Esophagus muscularis mucosa (tissue), 4 donors: ENCODE results near the gene SLAMF8. TPM values are rescaled to one million over a fixed set of nuclear protein-coding genes. Genes with fewer than 3 reads are reported as not detected.

ENCODE experiments used
- DNase-seq: peaks from one replicate; pipeline ENCODE4 v3.0.0-alpha.2; 2017; ENCODE audit errors: extremely low spot score
- H3K27ac ChIP-seq, 4 donors: fragments of 200-600 bp; sonication (generic); replicated peaks in 1 of 4; 1 replicate in 3 of 4; 2 replicates in 1 of 4; pipeline ENCODE4 v1.5.1; 2016 to 2019; ENCODE audit warnings: mild to moderate bottlenecking in 1 of 4
- H3K27me3 ChIP-seq, 4 donors: fragments of 200-600 bp; sonication (generic); one replicate each; pipeline versions ENCODE4 v1.5.1 to v1.6.0; 2016 to 2019
- H3K36me3 ChIP-seq, 4 donors: fragments of 200-600 bp; sonication (generic); one replicate each; pipeline ENCODE4 v1.5.1; 2016 to 2019
- H3K4me1 ChIP-seq, 4 donors: fragments of 200-600 bp; sonication (generic); one replicate each; pipeline ENCODE4 v1.5.1; 2016 to 2019
- H3K4me3 ChIP-seq, 4 donors: fragments of 200-600 bp; sonication (generic); 1 replicate in 2 of 4; 2 replicates in 2 of 4; pipeline ENCODE4 v1.5.1; 2016 to 2019; ENCODE audit warnings: mild to moderate bottlenecking in 4 of 4, moderate library complexity in 1 of 4
- H3K9me3 ChIP-seq, 4 donors: fragments of 200-600 bp; sonication (generic); 1 replicate in 3 of 4; 2 replicates in 1 of 4; pipeline ENCODE4 v1.5.1; 2016 to 2019
- CTCF ChIP-seq, 3 experiments: fragments of 200-600 bp in 2 of 3; fragments of 450-650 bp in 1 of 3; sonication (generic) in 2 of 3; IDR thresholded peaks; one replicate each; pipeline ENCODE4 v1.5.1; 2017 to 2019; ENCODE audit warnings: antibody characterized with exemption in 3 of 3, mild to moderate bottlenecking in 2 of 3, moderate library complexity in 1 of 3
- EP300 ChIP-seq: sonication (generic); formaldehyde crosslinking; IDR thresholded peaks from one replicate; pipeline ENCODE4 v1.6.1; 2017; ENCODE audit warnings: antibody characterized with exemption
- POLR2A ChIP-seq: fragments of 450-650 bp; IDR thresholded peaks from one replicate; pipeline ENCODE4 v1.6.1; 2017; ENCODE audit warnings: antibody characterized with exemption, moderate library complexity, mild to moderate bottlenecking, low read depth
- POLR2AphosphoS5 ChIP-seq, 2 donors: sonication (generic); formaldehyde crosslinking; IDR thresholded peaks; one replicate each; pipeline ENCODE4 v1.6.1; 2017; ENCODE audit warnings: antibody characterized with exemption in 2 of 2
- WGBS: methylation state at CpG from one replicate; pipeline ENCODE4 v1.1.5; 2018; 5-methylcytosine and 5-hydroxymethylcytosine counted together
- intact Hi-C: fragments of 100-400 bp; cut with DNase I; formaldehyde crosslinking; loops from one replicate; pipeline ENCODE4 v1.15.1; 2023
- total RNA-seq, 4 donors: library from RNA; depleted of rRNA; stranded (reverse); fragments of >200 nt; gene quantifications; one replicate each; pipeline versions ENCODE4 v1.1.0 to v1.2.1, GENCODE V29; 2016

Gene SLAMF8
- total RNA-seq, 4 donors from 2014 or later: 1.9 to 8.4 (median 3.5) TPM

GRCh38 chr1:159860456-159860855, 33.8 kb downstream of the SLAMF8 start:
- intact Hi-C loops: no loop called here
- H3K27ac ChIP-seq: no peak overlapping the region
- WGBS: 43% methylated on average over 1 of the region's 3 CpGs
- peaks cover 0 to 4% (median 0%) of the 10 kb centered on the region in 4 donors for H3K36me3 ChIP-seq
- DNase-seq: no peak
- no peak overlapping the region for H3K4me3 ChIP-seq
- H3K27me3 ChIP-seq: no peaks in the 10 kb centered on the region
- peaks cover 0 to 5% (median 5%) of the 10 kb centered on the region in 4 donors for H3K4me1 ChIP-seq
- no peaks in the 10 kb centered on the region for H3K9me3 ChIP-seq
- TF ChIP-seq CTCF (IDR thresholded peaks at IDR 0.05) (no peak), POLR2A (no peak), EP300 (no peak), POLR2AphosphoS5 (IDR thresholded peaks at IDR 0.05) (no peak)

GRCh38 chr1:159861218-159861617, 34.5 kb downstream of the SLAMF8 start:
- Histone ChIP-seq H3K4me1 (no peaks in the 10 kb centered on the region), H3K9me3 (no peaks in the 10 kb centered on the region), H3K27me3 (no peaks in the 10 kb centered on the region), H3K4me3 (no peak overlapping the region), H3K27ac (no peak overlapping the region), H3K36me3 (peaks cover 0 to 4% (median 0%) of the 10 kb centered on the region in 4 donors)
- TF ChIP-seq POLR2A (no peak), CTCF (IDR thresholded peaks at IDR 0.05) (no peak), POLR2AphosphoS5 (IDR thresholded peaks at IDR 0.05) (no peak), EP300 (no peak)
- DNase-seq: no peak
- WGBS: 81% methylated on average over 8 of the region's 8 CpGs
- intact Hi-C loops: no loop called here

GRCh38 chr1:159862031-159862430, 35.4 kb downstream of the SLAMF8 start:
- Histone ChIP-seq H3K36me3 (peaks cover 0 to 4% (median 0%) of the 10 kb centered on the region in 4 donors), H3K4me1 (peaks cover 0 to 3% (median under 1%) of the 10 kb centered on the region in 4 donors), H3K9me3 (no peaks in the 10 kb centered on the region), H3K27ac (no peak overlapping the region), H3K27me3 (no peaks in the 10 kb centered on the region), H3K4me3 (no peak overlapping the region)
- no peak for DNase-seq
- intact Hi-C loops: no loop called here
- 91% methylated on average over 4 of the region's 5 CpGs for WGBS
- TF ChIP-seq POLR2AphosphoS5 (IDR thresholded peaks at IDR 0.05) (no peak), POLR2A (no peak)

GRCh38 chr1:159862557-159862956, 35.9 kb downstream of the SLAMF8 start, which contains the start of gene VSIG8:
TSS of gene VSIG8 (minus strand) at chr1:159862657. CDS start at chr1:159862521, 136 bp downstream.
- peaks cover 0 to 4% (median 0%) of the 10 kb centered on the region in 4 donors for H3K36me3 ChIP-seq
- H3K27ac ChIP-seq: no peak within 1 kb of the TSS
- intact Hi-C loops: no loop called here
- 95% methylated on average over 4 of the region's 4 CpGs for WGBS
- TF ChIP-seq POLR2A: no peak
- TF ChIP-seq POLR2AphosphoS5 (IDR thresholded peaks at IDR 0.05): no peak
- no peak for TF ChIP-seq CTCF (IDR thresholded peaks at IDR 0.05)
- no peak for TF ChIP-seq EP300
- no peaks in the 10 kb centered on the region for H3K27me3 ChIP-seq
- H3K4me3 ChIP-seq: no peak within 1 kb of the TSS
- peaks cover 2 to 8% (median 5%) of the 10 kb centered on the region in 4 donors for H3K4me1 ChIP-seq
- no peaks in the 10 kb centered on the region for H3K9me3 ChIP-seq
- DNase-seq: no peak

- no peak for TF ChIP-seq POLR2AphosphoS5 (IDR thresholded peaks at IDR 0.05)
- no peak for TF ChIP-seq POLR2A
- TF ChIP-seq EP300: no peak
- no peak for TF ChIP-seq CTCF (IDR thresholded peaks at IDR 0.05)
- H3K27me3 ChIP-seq: no peaks in the 10 kb centered on the region
- no peaks in the 10 kb centered on the region for H3K9me3 ChIP-seq
- H3K4me1 ChIP-seq: peaks cover 15 to 21% (median 19%) of the 10 kb centered on the region in 4 donors
- H3K36me3 ChIP-seq: peaks cover 0 to 4% (median 0%) of the 10 kb centered on the region in 4 donors
- DNase-seq: no peak
- H3K27ac ChIP-seq: no peak overlapping the region
- no peak overlapping the region for H3K4me3 ChIP-seq
- intact Hi-C loops: no loop called here
- WGBS: 85% methylated on average over 2 of the region's 2 CpGs
These were observed 37.6 kb downstream of the SLAMF8 start for GRCh38 chr1:159864262-159864661.
